Bronchial epithelial cell (primary cell): ENCODE measurements around the gene KIF14. TPM values are rescaled to one million over a fixed set of nuclear protein-coding genes. Genes with fewer than 3 reads are reported as not detected.
A peak's percentile ranks its signal among the peaks of the same experiment; 100 is the strongest.

Source experiments
- DNase-seq: peaks from one replicate; pipeline ENCODE4 v3.0.0-alpha.2; 2010; ENCODE audit warnings: low read depth
- FAIRE-seq: peaks from 2 replicates; lab custom pipeline; 2011; peaks lifted over from hg19 to GRCh38; lab: Jason Lieb, UNC
- H3K27me3 ChIP-seq: 2 replicates; pipeline ENCODE4 v1.5.1; 2011; ENCODE audit warnings: low read length; ENCODE audit not compliant: control insufficient read depth, insufficient read depth
- H3K36me3 ChIP-seq: 2 replicates; pipeline ENCODE4 v1.5.1; 2011; ENCODE audit warnings: low read length; ENCODE audit not compliant: control insufficient read depth, insufficient read depth
- H3K4me3 ChIP-seq: 2 replicates; pipeline ENCODE4 v1.5.1; 2011; ENCODE audit warnings: mild to moderate bottlenecking, low read depth, low read length, control low read depth
- total RNA-seq: library from RNA; depleted of rRNA; stranded (reverse); fragments of >200 nt; gene quantifications from 2 replicates; pipeline ENCODE4 v1.2.1, GENCODE V29; 2014
- TF ChIP-seq, protein P1 (sequence below): IDR thresholded peaks from 2 replicates; pipeline ENCODE4 v1.5.1; 2011; ENCODE audit warnings: mild to moderate bottlenecking, moderate library complexity, low read length, control low read depth, inconsistent platforms; ENCODE audit not compliant: insufficient read depth, severe bottlenecking

KIF14 gene
- total RNA-seq, 1 donor from 2014 or later, result 0.79 TPM

DNA sequence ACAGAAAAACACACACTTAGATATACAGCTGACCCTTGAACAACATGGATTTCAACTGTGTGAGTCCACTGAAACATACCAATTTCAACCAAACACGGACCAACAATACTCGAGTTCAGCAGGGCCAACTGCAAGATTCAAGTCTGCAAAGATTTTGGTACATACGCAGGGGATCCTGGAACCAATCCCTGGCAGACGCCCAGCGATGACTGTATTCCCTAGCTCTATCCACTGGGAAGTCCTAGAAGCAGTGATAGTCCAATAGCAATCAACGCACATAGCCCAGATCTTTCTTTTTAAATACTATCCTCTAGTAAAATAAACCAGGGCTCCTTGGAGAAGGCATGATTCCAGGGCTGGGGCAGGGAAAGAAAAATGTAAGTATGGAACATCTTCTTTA lies 40.2 kb upstream of the KIF14 start:
- Histone ChIP-seq H3K4me3 (no peak overlapping the region), H3K36me3 (peaks cover 5% of the 10 kb centered on the region), H3K27me3 (no peaks in the 10 kb centered on the region)
- FAIRE-seq (no peak), DNase-seq (no peak)
- TF ChIP-seq, protein P1, sequence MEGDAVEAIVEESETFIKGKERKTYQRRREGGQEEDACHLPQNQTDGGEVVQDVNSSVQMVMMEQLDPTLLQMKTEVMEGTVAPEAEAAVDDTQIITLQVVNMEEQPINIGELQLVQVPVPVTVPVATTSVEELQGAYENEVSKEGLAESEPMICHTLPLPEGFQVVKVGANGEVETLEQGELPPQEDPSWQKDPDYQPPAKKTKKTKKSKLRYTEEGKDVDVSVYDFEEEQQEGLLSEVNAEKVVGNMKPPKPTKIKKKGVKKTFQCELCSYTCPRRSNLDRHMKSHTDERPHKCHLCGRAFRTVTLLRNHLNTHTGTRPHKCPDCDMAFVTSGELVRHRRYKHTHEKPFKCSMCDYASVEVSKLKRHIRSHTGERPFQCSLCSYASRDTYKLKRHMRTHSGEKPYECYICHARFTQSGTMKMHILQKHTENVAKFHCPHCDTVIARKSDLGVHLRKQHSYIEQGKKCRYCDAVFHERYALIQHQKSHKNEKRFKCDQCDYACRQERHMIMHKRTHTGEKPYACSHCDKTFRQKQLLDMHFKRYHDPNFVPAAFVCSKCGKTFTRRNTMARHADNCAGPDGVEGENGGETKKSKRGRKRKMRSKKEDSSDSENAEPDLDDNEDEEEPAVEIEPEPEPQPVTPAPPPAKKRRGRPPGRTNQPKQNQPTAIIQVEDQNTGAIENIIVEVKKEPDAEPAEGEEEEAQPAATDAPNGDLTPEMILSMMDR, result no peak

DNA sequence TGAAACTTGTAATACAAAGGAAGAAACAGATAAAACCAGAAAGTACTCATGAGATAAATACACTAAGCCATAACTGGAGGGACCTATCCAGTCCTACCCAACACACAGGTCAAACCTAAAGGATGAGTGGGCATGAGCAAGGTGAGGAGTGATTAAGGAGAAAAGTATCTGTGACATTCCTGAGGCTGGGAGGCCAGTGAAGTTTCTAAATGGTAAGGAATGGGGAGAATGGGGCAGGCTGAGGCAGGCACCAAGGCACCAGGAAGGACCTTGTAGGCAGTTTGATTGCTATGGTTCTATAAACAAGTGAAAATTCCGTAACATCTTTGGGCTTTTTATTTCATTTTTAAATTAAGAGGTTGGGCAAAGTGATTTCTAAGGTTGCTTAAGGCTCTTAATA lies 38.7 kb upstream of the KIF14 start:
- FAIRE-seq (peak; percentile 77), DNase-seq (peak; percentile 99)
- TF ChIP-seq, protein P1, result no peak
- peaks cover 5% of the 10 kb centered on the region for H3K36me3 ChIP-seq
- H3K27me3 ChIP-seq, result no peaks in the 10 kb centered on the region
- H3K4me3 ChIP-seq, result no peak overlapping the region

DNA sequence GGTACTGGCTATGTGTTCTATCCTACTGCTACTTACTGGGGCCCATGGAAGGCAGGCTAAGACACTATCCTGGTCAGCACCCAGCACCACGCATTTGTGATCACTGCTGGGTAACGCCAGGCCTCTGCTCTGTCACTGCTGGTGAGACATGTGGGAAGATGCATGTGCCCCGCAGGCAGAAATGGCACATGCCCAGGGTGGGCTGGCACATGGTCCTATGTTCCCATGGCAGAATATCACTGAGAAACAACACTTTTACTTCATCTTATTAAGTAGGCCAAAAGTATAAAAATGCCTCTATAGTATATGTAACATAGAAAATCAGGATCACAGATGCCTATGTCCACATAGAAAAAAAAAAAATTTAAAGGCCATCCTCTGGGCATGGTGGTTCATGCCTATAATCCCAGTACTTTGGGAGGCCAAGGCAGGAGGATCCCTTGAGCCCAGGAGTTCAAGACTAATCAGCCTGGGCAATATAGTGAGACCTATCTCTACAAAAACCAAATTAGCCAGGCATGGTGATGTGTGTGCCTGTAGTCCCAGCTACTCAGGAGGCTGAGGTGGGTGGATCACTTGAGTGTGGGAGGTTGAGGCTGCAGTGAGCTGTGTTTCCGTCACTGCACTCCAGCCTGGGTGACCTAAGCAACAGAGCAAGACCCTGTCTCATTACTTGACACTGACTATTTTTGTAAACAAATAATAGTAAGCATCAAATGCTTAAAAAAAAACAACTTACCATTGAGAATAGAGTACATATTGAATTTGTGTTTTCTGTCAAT lies 37.7 kb upstream of the KIF14 start:
- no peak overlapping the region for H3K4me3 ChIP-seq
- no peaks in the 10 kb centered on the region for H3K27me3 ChIP-seq
- peaks cover 5% of the 10 kb centered on the region for H3K36me3 ChIP-seq
- FAIRE-seq, result no peak
- DNase-seq, result no peak
- TF ChIP-seq, protein P1, result no peak

DNA sequence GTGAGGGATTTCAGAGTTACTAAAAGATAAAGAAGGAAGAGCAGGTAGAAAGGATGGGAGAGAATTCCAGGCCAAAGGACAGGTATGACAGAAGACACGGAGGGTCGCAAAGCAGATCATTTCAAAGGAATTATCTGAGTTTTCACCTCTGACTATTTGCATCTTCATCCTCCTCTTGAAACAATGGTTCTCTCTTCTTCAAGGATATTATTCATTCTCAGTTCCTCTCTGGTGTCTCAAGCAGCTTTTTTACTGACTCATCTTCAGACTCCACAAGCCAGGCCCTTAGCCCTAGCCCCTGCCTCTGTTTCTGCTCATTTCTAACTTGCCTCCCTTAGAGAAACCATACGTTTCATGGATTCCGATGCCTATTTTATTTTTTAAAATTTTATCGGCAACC lies 34.1 kb upstream of the KIF14 start:
- Histone ChIP-seq H3K4me3 (no peak overlapping the region), H3K36me3 (peaks cover 4% of the 10 kb centered on the region), H3K27me3 (no peaks in the 10 kb centered on the region)
- TF ChIP-seq, protein P1, result no peak
- FAIRE-seq (no peak), DNase-seq (peak; percentile 71)

DNA sequence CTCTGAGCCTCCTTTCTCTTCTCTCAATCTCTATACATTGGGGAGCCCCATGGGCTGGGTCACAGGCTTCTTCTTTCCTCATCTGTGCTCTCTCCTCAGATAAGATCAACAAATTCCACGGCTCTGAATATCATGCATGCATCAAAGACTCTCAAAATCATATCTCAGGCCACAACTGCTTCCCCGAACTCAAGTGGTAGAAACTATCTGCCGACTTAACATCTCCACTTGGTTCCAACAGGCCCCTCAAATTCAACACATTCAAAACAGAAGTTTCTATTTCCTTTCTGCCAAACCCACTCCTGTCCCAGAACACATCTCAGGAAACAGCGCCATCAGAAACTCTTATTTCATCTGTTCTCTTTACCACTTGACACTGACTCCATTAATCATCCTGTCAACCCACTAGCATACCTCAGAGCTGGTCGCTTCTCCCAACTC lies 32.5 kb upstream of the KIF14 start:
- peaks cover 6% of the 10 kb centered on the region for H3K36me3 ChIP-seq
- FAIRE-seq, result no peak
- TF ChIP-seq, protein P1, result no peak

DNA sequence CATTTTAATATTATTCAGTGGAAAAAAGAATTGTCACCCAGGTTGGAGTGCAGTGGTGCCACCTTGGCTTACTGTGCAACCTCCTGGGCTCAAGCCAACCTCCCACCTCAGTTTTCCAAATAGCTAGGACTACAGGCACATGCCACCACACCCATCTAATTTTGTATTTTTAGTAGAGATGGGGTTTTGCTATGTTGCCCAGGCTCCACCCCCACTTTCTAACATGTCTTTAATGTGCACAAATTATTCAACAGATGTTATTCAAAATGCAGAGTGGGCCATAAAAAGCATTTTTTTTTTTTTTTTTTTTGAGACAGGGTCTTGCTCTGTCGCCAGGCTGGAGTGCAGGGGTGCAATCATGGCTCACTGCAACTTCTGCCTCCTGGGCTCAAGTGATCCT lies 31.8 kb upstream of the KIF14 start:
- TF ChIP-seq, protein P1, result no peak
- Histone ChIP-seq H3K27me3 (no peaks in the 10 kb centered on the region), H3K4me3 (no peak overlapping the region), H3K36me3 (peaks cover 4% of the 10 kb centered on the region)
- no peak for FAIRE-seq
- no peak for DNase-seq

More for the DNA sequence above, 32.5 kb upstream of the KIF14 start:
- H3K4me3 ChIP-seq, result no peak overlapping the region
- no peaks in the 10 kb centered on the region for H3K27me3 ChIP-seq
- no peak for DNase-seq
